Measurements from ENCODE around the gene DUS1L.

DUS1L gene

GRCh38 chr17:82022310-82022980, 43.2 kb downstream of the DUS1L start, which contains the start of gene CENPX:
CENPX (minus strand) TSS chr17:82022878; CDS start chr17:82022861, 17 bp downstream.
- FAIRE-seq: no peak

DNA sequence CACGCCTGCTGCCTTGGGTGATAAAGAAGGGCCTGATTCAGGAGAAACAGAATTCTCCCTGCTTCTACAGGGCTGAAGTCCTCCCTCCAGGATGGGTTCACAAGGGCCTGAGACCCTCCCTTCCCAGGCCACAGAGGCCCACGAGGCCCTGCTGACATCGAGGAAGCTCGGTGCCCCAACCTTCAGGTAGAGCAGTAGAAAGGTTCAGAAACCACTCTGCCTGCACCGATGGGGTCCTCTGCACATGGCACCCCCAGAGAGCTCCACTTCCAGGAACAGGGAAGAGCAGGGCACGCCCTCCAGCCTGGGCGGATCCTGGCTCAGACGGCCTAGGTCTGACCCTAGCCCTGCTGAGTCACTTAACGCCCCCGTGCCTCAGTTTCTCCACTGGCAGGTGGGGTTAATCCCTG, 43.7 kb downstream of the DUS1L start:
- no peak for FAIRE-seq

GRCh38 chr17:82021107-82021899, 44.3 kb downstream of the DUS1L start:
- no peak for FAIRE-seq

GRCh38 chr17:82020572-82021106, 45.0 kb downstream of the DUS1L start:
- FAIRE-seq: no peak

DNA sequence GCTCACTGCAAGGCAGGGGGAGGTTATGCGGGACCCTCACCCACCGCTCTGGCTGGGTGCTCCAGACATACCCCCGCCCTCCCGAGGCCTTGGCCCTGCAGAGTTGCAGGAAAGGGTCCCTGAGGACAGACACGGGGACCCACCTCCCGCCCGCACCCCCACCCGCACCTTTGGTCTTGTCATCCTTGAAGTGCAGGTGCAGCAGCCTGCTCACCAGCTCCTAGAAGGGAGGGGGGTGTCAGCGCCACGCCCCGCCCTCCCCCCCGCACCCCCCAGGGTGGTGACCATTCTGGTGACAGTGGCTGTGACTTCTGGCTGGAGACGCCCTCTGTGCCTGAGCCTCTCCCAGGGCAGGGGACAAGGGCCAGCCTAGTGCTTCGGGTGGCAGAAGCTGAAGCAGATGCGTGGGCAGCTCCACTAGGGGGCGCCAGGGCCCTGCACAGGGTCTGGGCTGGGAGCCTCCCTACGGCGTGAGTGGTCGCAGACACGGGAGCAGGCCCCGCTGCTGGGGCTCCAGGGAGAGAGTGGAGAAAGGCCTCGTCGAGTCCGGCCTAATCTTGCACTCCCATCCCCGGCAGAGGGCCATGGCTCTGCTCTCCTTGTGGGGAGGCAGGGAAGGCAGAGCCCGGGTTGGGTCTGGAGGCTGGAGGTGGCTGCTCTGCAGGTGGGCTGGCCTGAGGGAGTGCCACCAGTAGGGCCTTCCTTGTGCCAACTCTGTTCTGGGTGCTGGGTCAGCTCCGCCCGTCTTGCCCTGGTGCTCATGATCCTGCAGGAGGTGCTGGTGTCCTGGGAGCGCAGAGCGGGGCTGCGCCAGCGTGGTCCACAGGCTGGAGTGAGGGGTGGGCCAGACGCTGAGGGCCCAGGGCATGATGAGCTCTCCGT, 45.7 kb downstream of the DUS1L start:
- FAIRE-seq: no peak

- FAIRE-seq: no peak
Measured at GRCh38 chr17:82018989-82019689, 46.5 kb downstream of the DUS1L start.

GRCh38 chr17:82018152-82018988, 47.2 kb downstream of the DUS1L start:
- no peak for FAIRE-seq

DNA sequence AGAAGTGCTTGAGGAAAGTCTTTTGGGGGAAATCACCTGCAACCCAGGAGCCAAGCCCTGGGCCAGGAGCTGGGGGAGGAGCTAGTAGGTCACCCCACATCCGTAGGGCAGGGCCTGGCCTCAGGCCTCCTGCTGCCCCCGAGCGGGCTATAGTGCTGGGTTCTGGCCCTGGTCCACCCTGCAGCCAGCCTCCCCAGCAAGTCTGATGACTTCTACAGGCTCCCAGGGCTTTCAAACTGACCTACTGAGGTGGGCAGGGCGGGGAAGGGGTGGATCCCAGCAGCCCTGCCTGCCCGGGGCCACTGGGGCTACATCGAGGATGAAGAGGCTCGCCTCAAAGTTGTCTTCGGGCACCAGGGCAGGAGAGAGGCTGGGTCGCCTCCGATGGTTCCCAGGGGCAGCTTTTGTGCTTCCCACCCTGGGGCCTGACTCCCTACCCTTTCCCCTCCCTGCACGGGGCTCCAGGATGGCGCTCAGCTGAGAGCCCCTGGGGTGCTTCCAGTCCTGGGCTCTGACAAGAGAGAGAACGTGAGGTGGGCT, 47.9 kb downstream of the DUS1L start:
- FAIRE-seq: no peak

DNA sequence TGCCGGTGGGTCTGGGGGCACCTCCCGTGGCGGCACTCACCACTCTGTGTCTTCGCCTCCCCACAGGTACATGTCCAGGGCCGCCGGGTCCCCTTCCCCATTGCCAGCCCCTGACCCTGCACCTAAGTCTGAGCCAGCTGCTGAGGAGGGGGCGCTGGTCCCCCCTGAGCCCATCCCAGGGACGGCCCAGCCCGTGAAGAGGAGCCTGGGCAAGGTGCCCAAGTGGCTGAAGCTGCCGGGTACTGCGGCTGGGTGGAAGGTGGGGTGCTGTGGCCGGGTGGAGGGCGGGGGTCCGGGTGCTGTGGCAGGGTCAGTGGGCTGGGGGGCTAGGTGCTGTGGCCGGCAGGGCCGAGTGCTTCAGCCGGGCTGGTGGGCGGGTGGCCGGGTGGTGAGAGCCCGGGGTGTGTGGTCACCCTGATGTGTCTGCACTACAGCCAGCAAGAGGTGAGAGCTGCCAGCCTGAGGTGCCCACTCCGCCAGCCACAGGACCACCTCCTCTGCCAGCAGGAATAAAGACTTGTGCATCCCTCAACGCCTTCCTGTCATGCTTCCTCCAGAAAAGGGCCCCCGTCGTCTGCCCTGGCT, 48.6 kb downstream of the DUS1L start:
- no peak for FAIRE-seq

- no peak for FAIRE-seq
Measured at GRCh38 chr17:82016061-82016874, 49.3 kb downstream of the DUS1L start.

DNA sequence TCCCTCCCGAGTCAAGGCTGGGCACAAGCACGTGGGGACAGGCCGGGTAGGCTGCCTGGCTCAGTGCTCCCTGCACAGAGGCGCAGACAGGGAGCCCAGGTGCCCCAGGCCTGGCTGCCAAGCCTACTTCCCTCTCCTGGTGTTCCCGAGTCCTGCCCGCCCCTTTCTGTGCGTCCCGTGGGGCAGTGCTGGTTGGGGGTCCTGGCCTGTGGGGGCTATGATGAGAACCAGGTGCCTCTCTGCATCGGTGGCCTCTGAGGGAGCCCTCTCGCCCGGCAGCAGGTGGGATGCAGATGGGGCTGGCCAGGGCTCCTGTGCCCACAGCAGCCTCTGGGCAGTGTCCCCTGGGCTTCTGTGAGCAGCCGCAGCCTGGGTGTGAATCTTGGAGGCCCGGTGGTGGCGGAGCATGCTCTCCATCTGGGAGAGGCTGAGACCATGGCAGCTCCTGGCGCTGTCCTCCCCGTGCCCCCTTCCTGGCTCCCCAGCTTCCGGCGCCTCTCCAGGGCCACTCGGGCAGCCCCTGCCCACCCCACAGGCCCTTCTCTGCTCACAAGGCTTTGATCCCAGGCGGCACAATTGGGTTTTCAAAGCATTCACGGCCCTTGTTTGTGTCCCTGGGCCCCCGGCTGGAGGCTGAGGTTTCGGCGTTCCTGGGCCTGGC, 50.2 kb downstream of the DUS1L start:
- no peak for FAIRE-seq

DNA sequence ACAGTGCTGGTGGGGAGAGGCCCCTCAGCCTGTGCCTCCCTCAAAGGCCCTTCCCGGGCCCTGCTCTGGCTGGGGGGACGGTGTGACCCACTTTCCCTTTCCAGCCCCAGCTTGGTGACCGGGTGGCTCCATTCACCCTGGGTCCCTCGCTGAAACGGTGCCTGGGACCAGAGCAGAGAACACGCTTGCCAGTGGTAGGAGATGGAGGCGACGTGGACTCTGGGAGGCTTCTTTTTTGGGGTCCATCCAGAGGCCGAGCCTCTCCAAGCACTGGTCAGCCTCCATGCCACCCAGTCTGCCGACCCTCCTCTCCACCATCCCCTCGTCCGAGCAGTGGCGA, 50.7 kb downstream of the DUS1L start:
- no peak for FAIRE-seq

- FAIRE-seq: no peak
Measured at GRCh38 chr17:82014432-82014831, 51.2 kb downstream of the DUS1L start.

GRCh38 chr17:82013772-82014321, 51.8 kb downstream of the DUS1L start:
- FAIRE-seq: no peak

GRCh38 chr17:82013341-82013740, 52.3 kb downstream of the DUS1L start:
- FAIRE-seq: no peak

DNA sequence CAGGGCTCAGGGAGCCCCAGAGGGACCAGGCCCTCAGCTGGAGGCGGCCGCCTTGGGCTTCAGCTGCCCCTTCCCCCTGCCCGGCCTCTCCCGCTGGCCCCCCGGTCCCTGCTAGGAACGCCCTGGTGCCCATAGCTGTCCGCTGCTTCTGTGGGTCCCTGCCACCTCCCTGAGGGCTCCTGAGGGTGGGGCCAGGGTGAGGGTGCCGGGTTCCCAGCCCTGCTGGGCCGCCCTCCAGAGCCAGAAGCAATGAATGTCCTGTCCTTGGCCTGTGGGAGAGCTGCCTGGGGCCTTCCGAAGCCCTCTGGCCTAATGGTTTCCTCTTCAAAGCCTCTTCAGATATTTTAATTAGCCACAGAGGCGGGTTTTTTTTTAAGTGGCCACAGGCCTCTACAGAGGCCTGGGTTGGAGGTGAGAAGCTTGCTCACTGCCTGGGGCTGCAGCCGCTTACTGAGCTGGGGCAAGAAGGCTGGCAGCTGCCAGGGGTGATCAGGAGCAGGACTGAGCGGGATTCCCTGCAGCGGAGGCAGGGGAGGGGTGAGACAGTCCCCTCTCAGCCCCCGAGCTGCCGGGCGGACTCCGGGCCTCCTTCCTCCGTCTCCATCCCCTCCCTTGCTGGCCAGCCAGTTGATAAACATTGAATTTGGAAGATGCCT, 52.8 kb downstream of the DUS1L start:
- no peak for FAIRE-seq

DNA sequence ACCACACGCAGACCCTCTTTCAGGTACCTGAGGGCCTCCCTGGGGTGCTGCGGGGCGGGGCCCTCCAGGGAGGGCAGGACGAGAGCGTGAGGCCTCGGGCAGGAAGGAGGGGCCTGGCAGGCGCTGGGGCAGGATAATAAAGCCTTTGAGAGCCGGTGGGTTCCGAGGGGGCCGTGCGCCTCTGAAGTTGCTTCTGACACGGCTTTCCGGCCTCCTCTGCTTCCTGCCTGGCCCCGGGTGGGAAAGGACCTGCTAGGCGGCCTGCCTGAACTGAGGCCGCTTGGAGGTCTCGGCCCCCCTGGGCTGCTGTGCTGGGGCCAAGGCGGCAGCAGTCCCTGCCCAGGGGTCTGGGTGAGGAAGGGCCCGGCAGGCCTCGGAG, 53.4 kb downstream of the DUS1L start:
- no peak for FAIRE-seq

DNA sequence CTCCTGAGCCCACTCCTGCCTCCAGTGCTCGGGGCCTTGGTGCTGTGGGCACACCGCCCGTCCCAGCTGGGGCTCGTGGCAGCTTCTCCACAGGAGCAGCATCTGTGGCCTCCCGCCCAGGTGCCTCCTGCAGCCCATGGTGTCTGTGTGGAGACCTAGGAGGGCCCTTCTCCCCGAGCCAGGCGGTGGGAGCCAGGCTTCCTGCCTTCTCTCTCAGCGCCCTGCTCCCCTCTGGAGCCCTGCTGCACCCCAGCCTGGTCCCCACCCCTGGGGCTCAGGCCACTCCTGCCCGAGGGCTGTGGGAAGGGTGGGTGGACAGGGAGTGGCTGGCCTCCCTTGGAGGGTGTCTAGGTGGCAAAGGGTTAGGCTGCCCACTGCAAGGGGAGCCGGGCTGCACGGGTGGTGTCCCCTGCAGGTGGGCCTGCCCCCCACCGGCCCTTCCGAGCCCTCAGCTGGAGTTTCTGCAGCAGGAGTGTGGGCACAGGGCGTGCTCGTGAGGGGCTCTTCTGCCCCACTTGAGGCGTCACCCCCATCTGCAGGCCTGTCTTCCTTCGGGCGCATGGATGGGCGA, 53.9 kb downstream of the DUS1L start:
- no peak for FAIRE-seq
